Neural progenitor cell (in vitro differentiated cells): ENCODE results near the gene CENPH. TPM values are rescaled to one million over a fixed set of nuclear protein-coding genes. Genes with fewer than 3 reads are reported as not detected.

Source experiments
- DNase-seq: peaks from one replicate; pipeline ENCODE4 v3.0.0-alpha.2; 2016; ENCODE audit warnings: low spot score
- H2AFZ ChIP-seq: fragments of 200-600 bp; sonication (generic); replicated peaks from 2 replicates; pipeline ENCODE4 v1.6.1; 2016; ENCODE audit warnings: antibody characterized with exemption
- H3F3A ChIP-seq: fragments of 200-600 bp; sonication (generic); 2 replicates; pipeline ENCODE4 v1.6.1; 2016; ENCODE audit warnings: antibody characterized with exemption, low read depth
- H3K27ac ChIP-seq: fragments of 200-600 bp; sonication (generic); 2 replicates; pipeline ENCODE4 v1.5.1; 2016; ENCODE audit warnings: mild to moderate bottlenecking
- H3K27me3 ChIP-seq: fragments of 200-600 bp; sonication (generic); 2 replicates; pipeline ENCODE4 v1.6.1; 2016; ENCODE audit warnings: mild to moderate bottlenecking, moderate library complexity
- H3K36me3 ChIP-seq: fragments of 200-600 bp; sonication (generic); 2 replicates; pipeline ENCODE4 v1.5.1; 2016
- H3K4me1 ChIP-seq: fragments of 200-600 bp; sonication (generic); 2 replicates; pipeline ENCODE4 v1.6.1; 2016; ENCODE audit warnings: mixed run types
- H3K4me2 ChIP-seq: fragments of 200-600 bp; sonication (generic); 2 replicates; pipeline ENCODE4 v1.6.1; 2016
- H3K4me3 ChIP-seq: fragments of 200-600 bp; sonication (generic); 2 replicates; pipeline ENCODE4 v1.5.1; 2016
- H3K79me2 ChIP-seq: fragments of 200-600 bp; sonication (generic); 2 replicates; pipeline ENCODE4 v1.6.1; 2016; ENCODE audit warnings: low read depth
- H3K9ac ChIP-seq: fragments of 200-600 bp; sonication (generic); 2 replicates; pipeline ENCODE4 v1.6.1; 2016
- H3K9me3 ChIP-seq: fragments of 200-600 bp; sonication (generic); 2 replicates; pipeline ENCODE4 v1.5.1; 2016; ENCODE audit warnings: low read depth
- H4K20me1 ChIP-seq: fragments of 200-600 bp; sonication (generic); 2 replicates; pipeline ENCODE4 v1.6.1; 2016; ENCODE audit warnings: low read depth
- H3K27ac Mint-ChIP-seq: 3 replicates; pipeline ENCODE4 v1.8.0; 2021; ENCODE audit warnings: mixed read lengths
- H3K27me3 Mint-ChIP-seq: 2 replicates; pipeline ENCODE4 v1.8.0; 2022; ENCODE audit warnings: low read depth, mild to moderate bottlenecking, inconsistent platforms, moderate library complexity, mixed read lengths; ENCODE audit not compliant: insufficient read depth
- H3K36me3 Mint-ChIP-seq: 3 replicates; pipeline ENCODE4 v1.8.0; 2021; ENCODE audit warnings: mixed read lengths
- H3K4me1 Mint-ChIP-seq: 3 replicates; pipeline ENCODE4 v1.8.0; 2021; ENCODE audit warnings: mixed read lengths
- H3K4me3 Mint-ChIP-seq: 3 replicates; pipeline ENCODE4 v1.8.0; 2021; ENCODE audit warnings: mild to moderate bottlenecking, moderate library complexity, mixed read lengths
- H3K9me3 Mint-ChIP-seq: 3 replicates; pipeline ENCODE4 v1.8.0; 2020; ENCODE audit warnings: mixed read lengths
- CTCF ChIP-seq: fragments of 200-600 bp; sonication (generic); IDR thresholded peaks from 2 replicates; pipeline ENCODE4 v1.5.1; 2017; ENCODE audit warnings: antibody characterized with exemption, mild to moderate bottlenecking
- EZH2 ChIP-seq: fragments of 200-600 bp; sonication (generic); IDR thresholded peaks from 2 replicates; pipeline ENCODE4 v1.6.1; 2017; ENCODE audit warnings: antibody characterized with exemption, mild to moderate bottlenecking, moderate library complexity
- EZH2phosphoT487 ChIP-seq: fragments of 200-600 bp; sonication (generic); IDR thresholded peaks from 2 replicates; pipeline ENCODE4 v1.6.1; 2017; ENCODE audit warnings: antibody characterized with exemption
- total RNA-seq: library from RNA; depleted of rRNA; stranded (reverse); fragments of >200 nt; gene quantifications from 2 replicates; pipeline ENCODE4 v1.2.3, GENCODE V29; 2015; ENCODE audit warnings: low replicate concordance

The CENPH gene
- total RNA-seq, 1 donor from 2014 or later: 303 TPM

DNA sequence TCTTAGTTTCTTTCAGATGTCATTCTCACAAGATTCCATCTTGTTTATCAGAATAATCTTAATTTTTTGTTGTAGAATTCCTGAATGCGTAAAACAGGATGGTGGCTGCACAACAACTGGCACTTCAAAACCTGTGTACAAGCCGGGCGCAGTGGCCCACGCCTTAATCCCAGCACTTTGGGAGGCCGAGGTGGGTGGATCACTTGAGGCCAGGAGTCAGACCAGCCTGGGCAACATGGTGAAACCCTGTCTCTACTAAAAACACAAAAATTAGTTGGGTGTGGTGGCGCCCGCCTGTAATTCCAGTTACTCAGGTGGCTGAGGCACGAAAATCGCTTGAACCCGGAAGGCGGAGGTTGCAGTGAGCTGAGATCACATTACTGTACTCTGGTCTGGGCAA lies 32.9 kb upstream of the CENPH start:
- Mint-ChIP-seq H3K4me3 (no peak overlapping the region), H3K4me1 (no peaks in the 10 kb centered on the region), H3K9me3 (no peaks in the 10 kb centered on the region), H3K27ac (no peak overlapping the region), H3K27me3 (no peaks in the 10 kb centered on the region), H3K36me3 (no peaks in the 10 kb centered on the region)
- Histone ChIP-seq H3F3A (no peaks in the 10 kb centered on the region), H3K4me3 (no peak overlapping the region), H3K36me3 (no peaks in the 10 kb centered on the region), H3K4me1 (no peaks in the 10 kb centered on the region), H3K9ac (no peak overlapping the region), H3K4me2 (no peak overlapping the region), H3K27me3 (no peaks in the 10 kb centered on the region), H4K20me1 (no peaks in the 10 kb centered on the region), H3K9me3 (no peaks in the 10 kb centered on the region), H3K27ac (no peak overlapping the region), H3K79me2 (no peaks in the 10 kb centered on the region), H2AFZ (no peak overlapping the region)
- no peak for TF ChIP-seq EZH2
- no peak for TF ChIP-seq CTCF
- TF ChIP-seq EZH2phosphoT487: no peak
- DNase-seq: no peak

DNA sequence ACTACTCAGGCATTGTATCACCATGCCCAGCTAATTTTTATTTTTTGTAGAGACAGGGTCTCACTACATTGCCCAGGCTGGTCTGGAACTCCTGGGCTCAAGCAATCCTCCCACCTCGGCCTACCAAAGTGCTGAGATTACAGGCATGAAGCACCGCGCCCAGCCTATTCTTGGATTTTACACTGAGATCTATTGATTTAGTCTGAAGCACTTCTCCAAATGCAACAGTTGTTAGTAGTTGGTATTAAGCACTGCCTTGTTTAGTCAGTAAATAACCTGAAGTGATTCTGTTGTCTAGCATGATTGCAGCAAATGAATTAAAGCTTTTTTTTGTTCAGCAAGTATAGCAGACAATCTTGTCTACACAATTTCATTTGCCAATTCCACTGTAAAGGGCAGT lies 31.3 kb upstream of the CENPH start:
- H3K4me1 ChIP-seq: no peaks in the 10 kb centered on the region
- Mint-ChIP-seq H3K4me3 (no peak overlapping the region), H3K27ac (no peak overlapping the region), H3K4me1 (no peaks in the 10 kb centered on the region), H3K9me3 (no peaks in the 10 kb centered on the region), H3K36me3 (no peaks in the 10 kb centered on the region), H3K27me3 (no peaks in the 10 kb centered on the region)
- H3K27me3 ChIP-seq: no peaks in the 10 kb centered on the region
- no peak overlapping the region for H2AFZ ChIP-seq
- TF ChIP-seq CTCF (no peak), EZH2 (no peak), EZH2phosphoT487 (no peak)
- H3K4me2 ChIP-seq: no peak overlapping the region
- no peaks in the 10 kb centered on the region for H3K9me3 ChIP-seq
- no peaks in the 10 kb centered on the region for H3F3A ChIP-seq
- no peak overlapping the region for H3K27ac ChIP-seq
- no peak overlapping the region for H3K9ac ChIP-seq
- no peaks in the 10 kb centered on the region for H3K79me2 ChIP-seq
- DNase-seq: no peak
- no peak overlapping the region for H3K4me3 ChIP-seq
- no peaks in the 10 kb centered on the region for H3K36me3 ChIP-seq
- H4K20me1 ChIP-seq: no peaks in the 10 kb centered on the region

DNA sequence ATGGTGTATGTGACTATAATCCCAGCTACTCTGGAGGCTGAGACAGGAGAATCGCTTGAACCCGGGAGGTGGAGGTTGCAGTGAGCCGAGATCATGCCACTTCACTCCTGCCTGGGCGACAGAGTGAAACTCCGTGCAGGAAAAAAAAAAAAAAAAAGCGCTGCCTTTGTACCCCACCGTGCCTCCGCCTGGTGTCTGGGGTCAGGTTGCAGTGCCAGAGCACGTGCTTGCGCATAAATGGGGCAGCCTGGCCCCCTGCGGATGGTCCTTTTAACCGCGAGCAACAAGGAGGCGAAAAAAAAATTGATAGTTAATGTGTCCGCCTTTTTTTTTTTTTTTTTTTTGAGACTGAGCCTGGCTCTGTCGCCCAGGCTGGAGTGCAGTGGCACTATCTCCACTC lies 28.7 kb upstream of the CENPH start:
- Histone ChIP-seq H3K27me3 (no peaks in the 10 kb centered on the region), H3K36me3 (no peaks in the 10 kb centered on the region), H3K4me1 (no peaks in the 10 kb centered on the region), H2AFZ (no peak overlapping the region), H3K27ac (no peak overlapping the region), H3K9me3 (no peaks in the 10 kb centered on the region), H3K79me2 (no peaks in the 10 kb centered on the region), H3K9ac (no peak overlapping the region), H3F3A (peaks cover under 1% of the 10 kb centered on the region), H3K4me2 (no peak overlapping the region), H4K20me1 (no peaks in the 10 kb centered on the region), H3K4me3 (no peak overlapping the region)
- Mint-ChIP-seq H3K36me3 (no peaks in the 10 kb centered on the region), H3K27ac (no peak overlapping the region), H3K9me3 (peaks cover under 1% of the 10 kb centered on the region), H3K4me1 (peaks cover under 1% of the 10 kb centered on the region), H3K27me3 (no peaks in the 10 kb centered on the region), H3K4me3 (no peak overlapping the region)
- TF ChIP-seq EZH2phosphoT487 (no peak), EZH2 (no peak), CTCF (no peak)
- no peak for DNase-seq
